Esophagus squamous epithelium (tissue), 4 donors: ENCODE results near the gene ALX1.

Source experiments
- POLR2A ChIP-seq, 4 donors: fragments of 450-650 bp; IDR thresholded peaks; one replicate each; pipeline ENCODE4 v1.6.1; 2017; ENCODE audit warnings: antibody characterized with exemption in 4 of 4, mild to moderate bottlenecking in 4 of 4, moderate library complexity in 3 of 4
- TF ChIP-seq, protein P1 (sequence below), 6 experiments: fragments of 450-650 bp in 4 of 6; fragments of 200-600 bp in 2 of 6; sonication (generic) in 2 of 6; IDR thresholded peaks; one replicate each; pipeline ENCODE4 v1.5.1; 2016 to 2019; ENCODE audit warnings: antibody characterized with exemption in 6 of 6, mild to moderate bottlenecking in 4 of 6, moderate library complexity in 4 of 6

GRCh38 chr12:85266356-85266755 is 13.7 kb upstream of the ALX1 start:
- TF ChIP-seq, protein P1, sequence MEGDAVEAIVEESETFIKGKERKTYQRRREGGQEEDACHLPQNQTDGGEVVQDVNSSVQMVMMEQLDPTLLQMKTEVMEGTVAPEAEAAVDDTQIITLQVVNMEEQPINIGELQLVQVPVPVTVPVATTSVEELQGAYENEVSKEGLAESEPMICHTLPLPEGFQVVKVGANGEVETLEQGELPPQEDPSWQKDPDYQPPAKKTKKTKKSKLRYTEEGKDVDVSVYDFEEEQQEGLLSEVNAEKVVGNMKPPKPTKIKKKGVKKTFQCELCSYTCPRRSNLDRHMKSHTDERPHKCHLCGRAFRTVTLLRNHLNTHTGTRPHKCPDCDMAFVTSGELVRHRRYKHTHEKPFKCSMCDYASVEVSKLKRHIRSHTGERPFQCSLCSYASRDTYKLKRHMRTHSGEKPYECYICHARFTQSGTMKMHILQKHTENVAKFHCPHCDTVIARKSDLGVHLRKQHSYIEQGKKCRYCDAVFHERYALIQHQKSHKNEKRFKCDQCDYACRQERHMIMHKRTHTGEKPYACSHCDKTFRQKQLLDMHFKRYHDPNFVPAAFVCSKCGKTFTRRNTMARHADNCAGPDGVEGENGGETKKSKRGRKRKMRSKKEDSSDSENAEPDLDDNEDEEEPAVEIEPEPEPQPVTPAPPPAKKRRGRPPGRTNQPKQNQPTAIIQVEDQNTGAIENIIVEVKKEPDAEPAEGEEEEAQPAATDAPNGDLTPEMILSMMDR (IDR thresholded peaks at IDR 0.05), result no peak
- TF ChIP-seq POLR2A (IDR thresholded peaks at IDR 0.05), result no peak
